Subcutaneous abdominal adipose tissue (tissue), 5 donors: ENCODE data around the gene BCL2A1.
"Not testable (repeated sequence)": the region's sequence is repeated elsewhere in the genome, so short reads cannot be mapped to it uniquely, and the experiment has no call there.

Source experiments
- H3K27ac ChIP-seq: one replicate; pipeline ENCODE4 v1.7.0; 2013; ENCODE audit warnings: low read depth, mild to moderate bottlenecking, inconsistent platforms, low read length, moderate library complexity
- H3K27me3 ChIP-seq, 5 donors: one replicate each; pipeline ENCODE4 v1.7.0; 2013; ENCODE audit warnings: low read length in 5 of 5, inconsistent platforms in 1 of 5; ENCODE audit not compliant: control insufficient read depth in 5 of 5, insufficient read depth in 4 of 5
- H3K36me3 ChIP-seq, 5 donors: one replicate each; pipeline ENCODE4 v1.7.0; 2013; ENCODE audit warnings: low read length in 5 of 5; ENCODE audit not compliant: control insufficient read depth in 5 of 5, insufficient read depth in 5 of 5
- H3K4me1 ChIP-seq, 5 donors: one replicate each; pipeline ENCODE4 v1.7.0; 2013; ENCODE audit warnings: low read length in 5 of 5, mild to moderate bottlenecking in 3 of 5, moderate library complexity in 1 of 5; ENCODE audit not compliant: control insufficient read depth in 5 of 5, insufficient read depth in 5 of 5
- H3K4me3 ChIP-seq, 5 donors: one replicate each; pipeline ENCODE4 v1.7.0; 2013; ENCODE audit warnings: low read length in 5 of 5, low read depth in 1 of 5
- H3K9ac ChIP-seq, 5 donors: one replicate each; pipeline ENCODE4 v1.7.0; 2013; ENCODE audit warnings: low read length in 5 of 5, mild to moderate bottlenecking in 4 of 5, moderate library complexity in 3 of 5
- H3K9me3 ChIP-seq, 5 donors: one replicate each; pipeline ENCODE4 v1.7.0; 2013; ENCODE audit warnings: low read length in 5 of 5; ENCODE audit not compliant: control insufficient read depth in 5 of 5
- donor health status: healthy.
- donor health status: healthy.
- donor health status: healthy.
- donor health status: healthy.
- donor health status: healthy.

Gene BCL2A1

GRCh38 chr15:79918278-79918677 is 52.7 kb downstream of the BCL2A1 start:
- H3K36me3 ChIP-seq, result peaks cover 0 to 9% (median 2%) of the 10 kb centered on the region in 5 donors
- H3K4me1 ChIP-seq, result peaks cover 0 to 9% (median 6%) of the 10 kb centered on the region in 5 donors
- H3K27me3 ChIP-seq, result no peaks in the 10 kb centered on the region
- H3K9me3 ChIP-seq, result peaks cover 0 to 75% (median 69%) of the 10 kb centered on the region in 5 donors
- no peak overlapping the region for H3K27ac ChIP-seq
- H3K4me3 ChIP-seq, result no peak overlapping the region
- no peak overlapping the region for H3K9ac ChIP-seq

- Histone ChIP-seq H3K36me3 (peaks cover 0 to 9% (median 2%) of the 10 kb centered on the region in 5 donors), H3K9ac (no peak overlapping the region), H3K9me3 (peaks cover 0 to 71% (median 66%) of the 10 kb centered on the region in 5 donors), H3K4me1 (no peaks in the 10 kb centered on the region), H3K4me3 (peak overlapping the region in 2 of 5 donors; percentile 15 to 44), H3K27ac (no peak overlapping the region), H3K27me3 (no peaks in the 10 kb centered on the region)
Measured at GRCh38 chr15:79916502-79917132, 54.4 kb downstream of the BCL2A1 start.

GRCh38 chr15:79915776-79916501 is 55.1 kb downstream of the BCL2A1 start:
- H3K4me1 ChIP-seq, H3K4me3 ChIP-seq, H3K36me3 ChIP-seq, H3K9ac ChIP-seq, H3K27ac ChIP-seq, H3K27me3 ChIP-seq: not testable (repeated sequence)
- H3K9me3 ChIP-seq, result peaks cover 0 to 68% (median 61%) of the 10 kb centered on the region in 5 donors

- H3K9ac ChIP-seq, result no peak overlapping the region
- H3K36me3 ChIP-seq, result peaks cover 0 to 3% (median under 1%) of the 10 kb centered on the region in 5 donors
- H3K9me3 ChIP-seq, result peaks cover 0 to 56% (median 50%) of the 10 kb centered on the region in 5 donors
- no peak overlapping the region for H3K4me3 ChIP-seq
- H3K4me1 ChIP-seq, result no peaks in the 10 kb centered on the region
- no peak overlapping the region for H3K27ac ChIP-seq
- H3K27me3 ChIP-seq, result no peaks in the 10 kb centered on the region
Measured at GRCh38 chr15:79914728-79915127, 56.3 kb downstream of the BCL2A1 start.
